HCT116 (cell line): ENCODE measurements around the gene EEPD1. TPM values are rescaled to one million over a fixed set of nuclear protein-coding genes. Genes with fewer than 3 reads are reported as not detected.

ENCODE experiments used
- ATAC-seq: fragments of 200-7000 bp; cut with Tn5 transposase; 2 replicates; pipeline ENCODE4 v1.9.1; 2020; ENCODE audit warnings: mild to moderate bottlenecking, moderate library complexity
- BruUV-seq: library from RNA; stranded (reverse); fragments of 400-500 nt; replicated peaks from 2 replicates; lab custom pipeline; 2021; lab: Mats Ljungman, UMichigan
- CTCF ChIA-PET: fragments of 300-600 bp; sonication (Branson Sonifier 250); formaldehyde crosslinking; loops from one replicate; lab custom pipeline; 2021; ENCODE audit warnings: antibody characterized with exemption; lab: Charles Lee
- POLR2A ChIA-PET: fragments of 300-600, 350-600 bp; sonication (Branson Sonifier 250); formaldehyde crosslinking; loops from one replicate; lab custom pipeline; 2021; ENCODE audit warnings: antibody characterized with exemption; lab: Charles Lee
- RAD21 ChIA-PET, 2 experiments: fragments of 300-600 bp; sonication (Branson Sonifier 250); formaldehyde crosslinking; loops; one replicate each; lab custom pipeline; 2023; ENCODE audit warnings: low total read pairs in 2 of 2; ENCODE audit not compliant: uncharacterized antibody in 2 of 2, unreplicated experiment in 2 of 2, low non-redundant PET in 1 of 2; lab: Charles Lee
- DNase-seq: peaks from one replicate; pipeline ENCODE4 v3.0.0-alpha.2; 2010; ENCODE audit warnings: low read depth, low spot score
- H2AFZ ChIP-seq: fragments of 200-600 bp; shearing (Covaris generic), sonication (generic); 2 replicates; pipeline ENCODE4 v1.6.1; 2017; ENCODE audit warnings: low read depth, mixed run types, mixed read lengths, antibody characterized with exemption, low read length; ENCODE audit not compliant: poor library complexity, severe bottlenecking
- H3K27ac ChIP-seq: 2 replicates; pipeline ENCODE4 v1.5.1; 2012; ENCODE audit warnings: low read depth, low read length
- H3K27me3 ChIP-seq: fragments of 200-600 bp; sonication (generic); 2 replicates; pipeline ENCODE4 v1.6.1; 2016; ENCODE audit warnings: mixed run types, low read length, mixed read lengths; ENCODE audit not compliant: insufficient read depth
- H3K36me3 ChIP-seq, 2 experiments: fragments of 200-500 bp in 1 of 2; fragments of 200-600 bp in 1 of 2; sonication (Bioruptor generic) in 1 of 2; sonication (generic) in 1 of 2; 2 replicates each; pipeline versions ENCODE4 v1.5.1 to v1.6.1; 2014 to 2016; ENCODE audit warnings: low read length in 2 of 2, inconsistent platforms in 1 of 2, mixed read lengths in 1 of 2, mixed run types in 1 of 2; ENCODE audit not compliant: insufficient read depth in 2 of 2, control insufficient read depth in 1 of 2
- H3K4me1 ChIP-seq, 2 experiments: fragments of 200-600 bp in 1 of 2; sonication (generic) in 1 of 2; 2 replicates each; pipeline versions ENCODE4 v1.5.1 to v1.6.1; 2012 to 2017; ENCODE audit warnings: low read length in 2 of 2, inconsistent platforms in 1 of 2, mild to moderate bottlenecking in 1 of 2, mixed read lengths in 1 of 2, mixed run types in 1 of 2, moderate library complexity in 1 of 2; ENCODE audit not compliant: insufficient read depth in 2 of 2, control insufficient read depth in 1 of 2
- H3K4me2 ChIP-seq: fragments of 200-600 bp; sonication (generic); 2 replicates; pipeline ENCODE4 v1.6.1; 2017; ENCODE audit warnings: mixed run types, low read length, mixed read lengths
- H3K4me3 ChIP-seq, 2 experiments: fragments of 200-600 bp in 1 of 2; sonication (generic) in 1 of 2; replicated peaks in 1 of 2; 2 replicates each; pipeline ENCODE4 v1.5.1; 2011 to 2016; ENCODE audit warnings: low read length in 2 of 2, control low read depth in 1 of 2, low read depth in 1 of 2, mild to moderate bottlenecking in 1 of 2, mixed read lengths in 1 of 2, mixed run types in 1 of 2
- H3K79me2 ChIP-seq: fragments of 200-600 bp; sonication (generic); 2 replicates; pipeline ENCODE4 v1.6.1; 2017; ENCODE audit warnings: mild to moderate bottlenecking, mixed run types, low read length, moderate library complexity, mixed read lengths; ENCODE audit not compliant: insufficient read depth
- H3K9ac ChIP-seq: fragments of 200-600 bp; sonication (generic); 2 replicates; pipeline ENCODE4 v1.6.1; 2016; ENCODE audit warnings: low read length, mixed read lengths
- H3K9me2 ChIP-seq: fragments of 200-600 bp; sonication (generic), shearing (Covaris generic); 2 replicates; pipeline ENCODE4 v1.6.1; 2017; ENCODE audit warnings: mixed run types, mild to moderate bottlenecking, moderate library complexity; ENCODE audit not compliant: insufficient read depth
- H3K9me3 ChIP-seq, 2 experiments: fragments of 200-500 bp in 1 of 2; fragments of 200-600 bp in 1 of 2; sonication (Bioruptor generic) in 1 of 2; sonication (generic) in 1 of 2; 2 replicates each; pipeline ENCODE4 v1.6.1; 2014 to 2017; ENCODE audit warnings: low read length in 2 of 2, mixed read lengths in 2 of 2, inconsistent platforms in 1 of 2, low read depth in 1 of 2, mild to moderate bottlenecking in 1 of 2, mixed run types in 1 of 2, moderate library complexity in 1 of 2; ENCODE audit not compliant: control insufficient read depth in 1 of 2, insufficient read depth in 1 of 2
- H4K20me1 ChIP-seq: fragments of 200-600 bp; sonication (generic), shearing (Covaris generic); 2 replicates; pipeline ENCODE4 v1.6.1; 2017; ENCODE audit warnings: mixed run types, mild to moderate bottlenecking, moderate library complexity; ENCODE audit not compliant: insufficient read depth
- CEBPB ChIP-seq: IDR thresholded peaks from 2 replicates; pipeline ENCODE4 v1.6.1; 2012; ENCODE audit warnings: low read depth
- ELF1 ChIP-seq: IDR thresholded peaks from 2 replicates; pipeline ENCODE4 v1.6.1; 2012; ENCODE audit warnings: low read depth, borderline replicate concordance
- EZH2 ChIP-seq: fragments of 200-600 bp; sonication (generic); IDR thresholded peaks from 2 replicates; pipeline ENCODE4 v1.6.1; 2017; ENCODE audit warnings: antibody characterized with exemption, mixed run types
- EZH2phosphoT487 ChIP-seq: fragments of 200-600 bp; IDR thresholded peaks from 2 replicates; pipeline ENCODE4 v1.6.1; 2018; ENCODE audit warnings: antibody characterized with exemption, borderline replicate concordance
- FOSL1 ChIP-seq: IDR thresholded peaks from 2 replicates; pipeline ENCODE4 v1.6.1; 2012; ENCODE audit warnings: low read depth
- JUND ChIP-seq: IDR thresholded peaks from 2 replicates; pipeline ENCODE4 v1.6.1; 2012
- POLR2A ChIP-seq: IDR thresholded peaks from 2 replicates; pipeline ENCODE4 v1.7.0; 2011; ENCODE audit warnings: borderline replicate concordance; ENCODE audit not compliant: insufficient read depth, insufficient read length; ENCODE audit errors: extremely low read depth
- POLR2AphosphoS5 ChIP-seq: IDR thresholded peaks from 2 replicates; pipeline ENCODE4 v1.6.1; 2011; ENCODE audit warnings: mild to moderate bottlenecking, low read depth, low read length, moderate library complexity
- RAD21 ChIP-seq: IDR thresholded peaks from 2 replicates; pipeline ENCODE4 v1.6.1; 2012; ENCODE audit warnings: low read depth, mild to moderate bottlenecking
- SP1 ChIP-seq: IDR thresholded peaks from 2 replicates; pipeline ENCODE4 v1.6.1; 2012; ENCODE audit warnings: low read depth
- SRF ChIP-seq: IDR thresholded peaks from 2 replicates; pipeline ENCODE4 v1.6.1; 2012; ENCODE audit warnings: low read depth
- TCF7L2 ChIP-seq: IDR thresholded peaks from 2 replicates; pipeline ENCODE4 v1.7.0; 2011; ENCODE audit warnings: borderline replicate concordance, inconsistent platforms; ENCODE audit not compliant: insufficient read depth, insufficient read length; ENCODE audit errors: extremely low read depth
- YY1 ChIP-seq: IDR thresholded peaks from 2 replicates; pipeline ENCODE4 v1.6.1; 2011; ENCODE audit warnings: low read length, low read depth, moderate library complexity, mild to moderate bottlenecking; ENCODE audit not compliant: insufficient replicate concordance; ENCODE audit errors: extremely low read depth
- ZFX ChIP-seq: fragments of 450-650 bp; IDR thresholded peaks from 2 replicates; pipeline ENCODE4 v1.6.1; 2017
- ZNF274 ChIP-seq: fragments of 200-500 bp; sonication (Bioruptor generic); IDR thresholded peaks from 2 replicates; pipeline ENCODE4 v1.6.1; 2014; ENCODE audit warnings: mild to moderate bottlenecking, low read depth, low read length, inconsistent platforms
- intact Hi-C: fragments of 100-400 bp; cut with micrococcal nuclease; formaldehyde crosslinking; loops from 2 replicates; pipeline ENCODE4 v1.10.0; 2022
- total RNA-seq: library from RNA; stranded (reverse); gene quantifications from one replicate; pipeline ENCODE4 v1.2.1, GENCODE V29; 2021; ENCODE audit not compliant: unreplicated experiment
- TF ChIP-seq, protein P1 (sequence below): IDR thresholded peaks from 2 replicates; pipeline ENCODE4 v1.6.1; 2012
- TF ChIP-seq, protein P2 (sequence below), 3 experiments: fragments of 200-600 bp in 1 of 3; sonication (generic) in 1 of 3; IDR thresholded peaks in 2 of 3; conservative IDR thresholded peaks in 1 of 3; 2 replicates each; pipeline ENCODE4 v1.5.1; 2012 to 2017; ENCODE audit warnings: low read depth in 2 of 3, low read length in 2 of 3, antibody characterized with exemption in 1 of 3, borderline replicate concordance in 1 of 3, control low read depth in 1 of 3, mild to moderate bottlenecking in 1 of 3, mixed read lengths in 1 of 3, mixed run types in 1 of 3, moderate library complexity in 1 of 3; ENCODE audit not compliant: insufficient read depth in 1 of 3
- TF ChIP-seq, protein P3 (sequence below): IDR thresholded peaks from 2 replicates; pipeline ENCODE4 v1.6.1; 2012

Gene EEPD1
- total RNA-seq, 1 experiment from 2014 or later = 4.2 TPM

DNA sequence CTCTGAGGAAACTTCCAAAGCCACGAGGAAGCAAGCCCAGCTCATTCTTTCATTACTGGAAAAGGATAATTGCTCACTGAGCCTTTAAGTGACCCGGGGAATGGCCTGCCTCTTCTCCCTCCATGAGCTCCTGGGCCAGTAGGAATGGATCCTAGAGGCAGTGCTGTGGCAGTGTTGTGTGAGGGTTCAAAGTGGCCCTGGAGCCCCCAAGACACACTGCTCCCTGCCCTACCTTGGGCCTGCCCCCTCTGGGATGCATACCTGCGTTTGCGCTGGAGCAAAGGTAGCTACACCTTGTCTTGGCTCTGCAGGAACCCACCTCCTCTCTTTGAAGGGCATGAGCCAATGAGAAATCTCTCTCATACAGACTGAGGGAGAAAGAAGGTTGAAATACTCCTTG, 120.8 kb downstream of the EEPD1 start:
- no peaks in the 10 kb centered on the region for H3K36me3 ChIP-seq
- H3K4me1 ChIP-seq = peaks cover 0 to 5% of the 10 kb centered on the region in 2 experiments; a peak in 1 of 4 replicates
- H3K27ac ChIP-seq = no peak overlapping the region
- no peak for TF ChIP-seq FOSL1
- no peak for TF ChIP-seq EZH2phosphoT487
- TF ChIP-seq JUND = no peak
- TF ChIP-seq, protein P1, sequence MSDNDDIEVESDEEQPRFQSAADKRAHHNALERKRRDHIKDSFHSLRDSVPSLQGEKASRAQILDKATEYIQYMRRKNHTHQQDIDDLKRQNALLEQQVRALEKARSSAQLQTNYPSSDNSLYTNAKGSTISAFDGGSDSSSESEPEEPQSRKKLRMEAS = no peak
- no peak for TF ChIP-seq SRF
- TF ChIP-seq TCF7L2 = no peak
- TF ChIP-seq EZH2 = no peak
- TF ChIP-seq SP1 = no peak
- TF ChIP-seq ZNF274 = no peak
- no peak for TF ChIP-seq CEBPB
- no peak for TF ChIP-seq ELF1
- no peak for TF ChIP-seq YY1
- no peak for TF ChIP-seq POLR2AphosphoS5
- no peak for TF ChIP-seq POLR2A
- TF ChIP-seq RAD21 = no peak
- TF ChIP-seq, protein P2, sequence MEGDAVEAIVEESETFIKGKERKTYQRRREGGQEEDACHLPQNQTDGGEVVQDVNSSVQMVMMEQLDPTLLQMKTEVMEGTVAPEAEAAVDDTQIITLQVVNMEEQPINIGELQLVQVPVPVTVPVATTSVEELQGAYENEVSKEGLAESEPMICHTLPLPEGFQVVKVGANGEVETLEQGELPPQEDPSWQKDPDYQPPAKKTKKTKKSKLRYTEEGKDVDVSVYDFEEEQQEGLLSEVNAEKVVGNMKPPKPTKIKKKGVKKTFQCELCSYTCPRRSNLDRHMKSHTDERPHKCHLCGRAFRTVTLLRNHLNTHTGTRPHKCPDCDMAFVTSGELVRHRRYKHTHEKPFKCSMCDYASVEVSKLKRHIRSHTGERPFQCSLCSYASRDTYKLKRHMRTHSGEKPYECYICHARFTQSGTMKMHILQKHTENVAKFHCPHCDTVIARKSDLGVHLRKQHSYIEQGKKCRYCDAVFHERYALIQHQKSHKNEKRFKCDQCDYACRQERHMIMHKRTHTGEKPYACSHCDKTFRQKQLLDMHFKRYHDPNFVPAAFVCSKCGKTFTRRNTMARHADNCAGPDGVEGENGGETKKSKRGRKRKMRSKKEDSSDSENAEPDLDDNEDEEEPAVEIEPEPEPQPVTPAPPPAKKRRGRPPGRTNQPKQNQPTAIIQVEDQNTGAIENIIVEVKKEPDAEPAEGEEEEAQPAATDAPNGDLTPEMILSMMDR (IDR thresholded peaks at IDR 0.05 in 2 of 3, conservative IDR thresholded peaks at IDR 0.05 in 1 of 3; ENCODE audit: borderline replicate concordance in 1 of 3, insufficient read depth in 1 of 3, low read depth in 2 of 3, low read length in 2 of 3) = no peak
- TF ChIP-seq ZFX = no peak
- TF ChIP-seq, protein P3, sequence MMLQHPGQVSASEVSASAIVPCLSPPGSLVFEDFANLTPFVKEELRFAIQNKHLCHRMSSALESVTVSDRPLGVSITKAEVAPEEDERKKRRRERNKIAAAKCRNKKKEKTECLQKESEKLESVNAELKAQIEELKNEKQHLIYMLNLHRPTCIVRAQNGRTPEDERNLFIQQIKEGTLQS = no peak
- TF ChIP-seq, all 23 proteins: peak for 0
- Histone ChIP-seq H4K20me1 (no peaks in the 10 kb centered on the region), H3K9me3 (no peaks in the 10 kb centered on the region), H3K79me2 (no peaks in the 10 kb centered on the region), H3K9me2 (no peaks in the 10 kb centered on the region), H2AFZ (no peak overlapping the region), H3K4me2 (no peak overlapping the region), H3K27me3 (no peaks in the 10 kb centered on the region), H3K4me3 (no peak overlapping the region), H3K9ac (no peak overlapping the region)
- intact Hi-C loops = no loop called here
- DNase-seq (no peak), ATAC-seq (no peak)
- RAD21 ChIA-PET = no interaction called here
- CTCF ChIA-PET = no interaction called here
- POLR2A ChIA-PET = no interaction called here
- BruUV-seq = no TSS peak
